Right hindlimb (tissue), 1 donor: ENCODE measurements around the gene ST6GAL1.
"Not testable (repeated sequence)": the region's sequence is repeated elsewhere in the genome, so short reads cannot be mapped to it uniquely, and the experiment has no call there.

Experiments used
- DNase-seq: peaks from one replicate; pipeline ENCODE4 v3.0.0-alpha.2; 2018

The ST6GAL1 gene

GRCh38 chr3:187057803-187058202 is 127.5 kb downstream of the ST6GAL1 start:
- not testable (repeated sequence) for DNase-seq

- DNase-seq: no peak
Measured at GRCh38 chr3:187061748-187062147, 131.4 kb downstream of the ST6GAL1 start.

- no peak for DNase-seq
Measured at GRCh38 chr3:187062526-187063177, 132.3 kb downstream of the ST6GAL1 start.

- DNase-seq: no peak
Measured at GRCh38 chr3:187063286-187064121, 133.2 kb downstream of the ST6GAL1 start.

GRCh38 chr3:187064210-187065115 is 134.1 kb downstream of the ST6GAL1 start:
- DNase-seq: no peak

GRCh38 chr3:187066228-187066995 is 136.1 kb downstream of the ST6GAL1 start:
- DNase-seq: no peak

- no peak for DNase-seq
Measured at GRCh38 chr3:187068787-187069186, 138.5 kb downstream of the ST6GAL1 start.

- DNase-seq: no peak
Measured at GRCh38 chr3:187069857-187070516, 139.7 kb downstream of the ST6GAL1 start.

- no peak for DNase-seq
Measured at GRCh38 chr3:187072102-187072501, 141.8 kb downstream of the ST6GAL1 start.

GRCh38 chr3:187072511-187072910 is 142.2 kb downstream of the ST6GAL1 start:
- DNase-seq: no peak

- DNase-seq: no peak
Measured at GRCh38 chr3:187073581-187074098, 143.3 kb downstream of the ST6GAL1 start.

- DNase-seq: no peak
Measured at GRCh38 chr3:187074846-187075245, 144.5 kb downstream of the ST6GAL1 start.

GRCh38 chr3:187076297-187076696 is 146.0 kb downstream of the ST6GAL1 start:
- DNase-seq: no peak

GRCh38 chr3:187077085-187077484 is 146.8 kb downstream of the ST6GAL1 start:
- DNase-seq: no peak

GRCh38 chr3:187077537-187077936 is 147.2 kb downstream of the ST6GAL1 start:
- no peak for DNase-seq

GRCh38 chr3:187079090-187080022 is 149.0 kb downstream of the ST6GAL1 start:
- DNase-seq: no peak

GRCh38 chr3:187080799-187081450 is 150.6 kb downstream of the ST6GAL1 start:
- DNase-seq: no peak

- no peak for DNase-seq
Measured at GRCh38 chr3:187082758-187083375, 152.5 kb downstream of the ST6GAL1 start.

- no peak for DNase-seq
Measured at GRCh38 chr3:187084126-187084525, 153.8 kb downstream of the ST6GAL1 start.
